ENCODE data around the gene IRF2BP2. TPM values are rescaled to one million over a fixed set of nuclear protein-coding genes. Genes with fewer than 3 reads are reported as not detected.

Gene IRF2BP2
- total and polyA plus RNA-seq, 2 of the 13 experiments (the other 11 are each of a cell fraction or from before 2014, with no cell fraction given), result 140 to 147 TPM

DNA sequence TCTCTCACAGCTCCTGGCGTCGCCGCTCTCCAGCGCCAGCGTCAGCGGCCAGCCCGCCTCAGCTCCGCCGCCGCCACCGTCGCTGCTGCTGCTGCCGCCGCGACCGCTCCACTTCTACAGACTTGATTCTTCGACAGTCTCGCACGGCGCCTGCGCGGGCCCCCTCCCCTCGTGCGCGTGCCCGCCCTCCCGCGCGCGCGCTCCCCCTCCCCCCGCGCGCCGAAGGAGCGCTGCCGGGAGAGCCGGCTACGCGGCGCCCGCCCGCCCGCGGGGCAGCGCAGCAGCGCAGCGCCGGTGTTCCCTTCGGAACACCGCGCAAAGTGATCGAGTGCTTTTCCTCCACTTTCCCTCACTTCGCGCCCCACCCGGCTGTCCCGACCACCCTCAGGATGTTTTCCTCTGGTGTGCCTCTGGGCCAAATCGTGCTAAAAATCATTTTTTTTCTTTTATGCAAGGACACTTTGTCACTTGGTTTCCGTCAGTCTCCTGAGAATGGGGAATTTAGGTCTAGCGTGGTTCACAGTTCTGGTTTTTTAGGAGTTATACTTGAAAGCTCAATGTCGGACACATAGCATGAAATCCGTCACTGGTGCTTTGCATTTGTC, at the start of gene IRF2BP2 (continued):
- 0 out of 2 replicates have a peak, but pooled peaks have one; percentile 37 for TF ChIP-seq ZNF326 (CRISPR knock-in tag; IDR thresholded peaks at IDR 0.05; ENCODE audit: borderline replicate concordance)
- peak; percentile 5; the same call in 1 of the 2 replicates for TF ChIP-seq ZNF605 (CRISPR knock-in tag; IDR thresholded peaks at IDR 0.05)
- peak; percentile 29 for TF ChIP-seq TAF15 (IDR thresholded peaks at IDR 0.05; ENCODE audit: low read depth, low read length, poor library complexity, severe bottlenecking)
- no peak for TF ChIP-seq IRX3 (CRISPR knock-in tag; IDR thresholded peaks at IDR 0.05; ENCODE audit: borderline replicate concordance, low read depth)
- 0 out of 2 replicates have a peak, but pooled peaks have one; percentile 28 for TF ChIP-seq CHD2 (IDR thresholded peaks at IDR 0.05; ENCODE audit: low read depth, low read length)
- TF ChIP-seq ZC3H13 (CRISPR knock-in tag; IDR thresholded peaks at IDR 0.05), result no peak
- TF ChIP-seq ISX (CRISPR knock-in tag; conservative IDR thresholded peaks at IDR 0.05), result 0 out of 2 replicates have a peak, but pooled peaks have one; percentile 36
- TF ChIP-seq SRSF4 (IDR thresholded peaks at IDR 0.05; ENCODE audit: low read depth, low read length, poor library complexity, severe bottlenecking), result peak; percentile 76
- TF ChIP-seq ZNF468 (CRISPR knock-in tag; IDR thresholded peaks at IDR 0.05), result 0 out of 2 replicates have a peak, but pooled peaks have one; percentile 27
- no peak for TF ChIP-seq SRSF1 (optimal IDR thresholded peaks at IDR 0.05; ENCODE audit: low read depth, low read length)
- TF ChIP-seq, protein P1, sequence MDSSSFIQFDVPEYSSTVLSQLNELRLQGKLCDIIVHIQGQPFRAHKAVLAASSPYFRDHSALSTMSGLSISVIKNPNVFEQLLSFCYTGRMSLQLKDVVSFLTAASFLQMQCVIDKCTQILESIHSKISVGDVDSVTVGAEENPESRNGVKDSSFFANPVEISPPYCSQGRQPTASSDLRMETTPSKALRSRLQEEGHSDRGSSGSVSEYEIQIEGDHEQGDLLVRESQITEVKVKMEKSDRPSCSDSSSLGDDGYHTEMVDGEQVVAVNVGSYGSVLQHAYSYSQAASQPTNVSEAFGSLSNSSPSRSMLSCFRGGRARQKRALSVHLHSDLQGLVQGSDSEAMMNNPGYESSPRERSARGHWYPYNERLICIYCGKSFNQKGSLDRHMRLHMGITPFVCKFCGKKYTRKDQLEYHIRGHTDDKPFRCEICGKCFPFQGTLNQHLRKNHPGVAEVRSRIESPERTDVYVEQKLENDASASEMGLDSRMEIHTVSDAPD (CRISPR knock-in tag; IDR thresholded peaks at IDR 0.05), result 0 out of 2 replicates have a peak, but pooled peaks have one; percentile 22
- TF ChIP-seq MIER3 (CRISPR knock-in tag; IDR thresholded peaks at IDR 0.05; ENCODE audit: borderline replicate concordance), result peak; percentile 71; the same call in 1 of the 2 replicates
- TF ChIP-seq ZNF75D (CRISPR knock-in tag; IDR thresholded peaks at IDR 0.05; ENCODE audit: borderline replicate concordance), result peak; percentile 77; the same call in 1 of the 2 replicates
- no peak for TF ChIP-seq ZNF839 (CRISPR knock-in tag; IDR thresholded peaks at IDR 0.05; ENCODE audit: borderline replicate concordance)
- peak in 1 of 2 experiments; percentile 29; a peak in 1 of 4 replicates for TF ChIP-seq NR2F1 (CRISPR knock-in tag; IDR thresholded peaks at IDR 0.05)
- 0 out of 2 replicates have a peak, but pooled peaks have one; percentile 14 for TF ChIP-seq TSC22D2 (CRISPR knock-in tag; IDR thresholded peaks at IDR 0.05; ENCODE audit: borderline replicate concordance)
- no peak for TF ChIP-seq ZNF577 (CRISPR knock-in tag; IDR thresholded peaks at IDR 0.05; ENCODE audit: borderline replicate concordance, low read depth)
- peak; percentile 71; the same call in 1 of the 2 replicates for TF ChIP-seq HDAC6 (IDR thresholded peaks at IDR 0.05; ENCODE audit: low read depth, low read length)
- TF ChIP-seq, protein P2, sequence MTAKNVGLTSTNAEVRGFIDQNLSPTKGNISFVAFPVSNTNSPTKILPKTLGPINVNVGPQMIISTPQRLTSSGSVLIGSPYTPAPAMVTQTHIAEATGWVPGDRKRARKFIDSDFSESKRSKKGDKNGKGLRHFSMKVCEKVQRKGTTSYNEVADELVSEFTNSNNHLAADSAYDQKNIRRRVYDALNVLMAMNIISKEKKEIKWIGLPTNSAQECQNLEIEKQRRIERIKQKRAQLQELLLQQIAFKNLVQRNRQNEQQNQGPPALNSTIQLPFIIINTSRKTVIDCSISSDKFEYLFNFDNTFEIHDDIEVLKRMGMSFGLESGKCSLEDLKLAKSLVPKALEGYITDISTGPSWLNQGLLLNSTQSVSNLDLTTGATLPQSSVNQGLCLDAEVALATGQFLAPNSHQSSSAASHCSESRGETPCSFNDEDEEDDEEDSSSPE (CRISPR knock-in tag; IDR thresholded peaks at IDR 0.05), result peak; percentile 3; the same call in 1 of the 2 replicates
- TF ChIP-seq ZC3H4 (CRISPR knock-in tag; IDR thresholded peaks at IDR 0.05; ENCODE audit: borderline replicate concordance), result peak; percentile 100
- TF ChIP-seq ZNF768 (CRISPR knock-in tag; IDR thresholded peaks at IDR 0.05), result no peak; the same call in 1 of the 2 replicates
- peak; percentile 52 for TF ChIP-seq SKI (IDR thresholded peaks at IDR 0.05; ENCODE audit: partially characterized antibody)
- TF ChIP-seq PAWR (CRISPR knock-in tag; IDR thresholded peaks at IDR 0.05; ENCODE audit: borderline replicate concordance), result no peak
- TF ChIP-seq RBAK (CRISPR knock-in tag; IDR thresholded peaks at IDR 0.05), result no peak
- no peak for TF ChIP-seq ZNF20 (CRISPR knock-in tag; IDR thresholded peaks at IDR 0.05)
- peak; percentile 46; the same call in 1 of the 2 replicates for TF ChIP-seq SAP130 (CRISPR knock-in tag; IDR thresholded peaks at IDR 0.05; ENCODE audit: low read depth)
- peak; percentile 70; the same call in 1 of the 2 replicates for TF ChIP-seq ZNF253 (CRISPR knock-in tag; IDR thresholded peaks at IDR 0.05; ENCODE audit: borderline replicate concordance)
- TF ChIP-seq GATAD2A (CRISPR knock-in tag; IDR thresholded peaks at IDR 0.05), result 0 out of 2 replicates have a peak, but pooled peaks have one; percentile 3
- peak; percentile 73 for TF ChIP-seq TAF1 (CRISPR knock-in tag; IDR thresholded peaks at IDR 0.05)

Data from HepG2 (cell line).